Measurements from ENCODE around the gene ENDOU. TPM values are rescaled to one million over a fixed set of nuclear protein-coding genes. Genes with fewer than 3 reads are reported as not detected.

ENDOU gene
- total RNA-seq, 1 experiment from 2014 or later: 0.39 TPM

DNA sequence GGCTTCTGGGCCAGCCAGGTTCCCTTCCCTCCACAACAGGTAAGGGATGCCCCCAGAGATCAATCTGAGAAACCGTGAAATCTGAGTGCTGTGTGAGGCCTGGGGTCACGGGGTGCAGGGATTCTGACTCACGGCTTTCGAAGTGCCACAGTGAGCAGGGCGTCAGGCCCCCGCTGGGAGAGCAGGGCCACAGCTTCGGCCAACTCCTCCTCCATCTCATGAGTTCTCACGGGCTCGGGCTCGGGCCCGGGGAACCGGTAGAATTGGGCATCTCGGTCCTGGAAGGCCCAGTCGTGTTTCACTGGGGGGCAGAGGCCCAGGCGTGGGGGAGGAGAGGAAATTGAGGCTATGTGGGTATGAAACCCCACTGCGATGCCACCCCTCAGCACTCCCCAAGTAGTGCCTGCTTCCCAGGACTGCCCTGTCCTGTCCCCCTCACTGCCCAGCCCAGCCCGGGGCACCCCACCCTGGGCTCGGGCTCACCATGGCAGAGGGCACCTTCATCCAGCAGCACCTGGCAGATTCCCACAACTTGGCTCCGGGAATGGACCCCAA is 25.7 kb upstream of the ENDOU start:
- Histone ChIP-seq H3K9me2 (ENCODE audit: insufficient read depth) (no peaks in the 10 kb centered on the region), H2AFZ (no peak overlapping the region), H3K4me1 (replicated peaks; ENCODE audit: insufficient read depth) (peaks cover 60% of the 10 kb centered on the region), H3K27ac (no peak overlapping the region), H4K20me1 (ENCODE audit: insufficient read depth) (no peaks in the 10 kb centered on the region), H3K27me3 (ENCODE audit: insufficient read depth, low read depth) (no peaks in the 10 kb centered on the region), H3K9me3 (ENCODE audit: insufficient read depth, low read depth) (no peaks in the 10 kb centered on the region), H3K79me2 (ENCODE audit: low read depth) (0 out of 2 replicates have a peak, but pooled peaks cover 3% of the 10 kb centered on the region), H3K4me2 (peak overlapping the region; percentile 97; the same call in 1 of the 2 replicates), H3K36me3 (ENCODE audit: low read depth) (no peaks in the 10 kb centered on the region), H3F3A (ENCODE audit: insufficient read depth, low read depth) (peaks cover 53% of the 10 kb centered on the region), H3K4me3 (no peak overlapping the region)
- no TSS peak for BruUV-seq (replicated peaks)
- ChIA-PET CTCF (no interaction called here), POLR2A (ENCODE audit: unreplicated experiment) (no interaction called here)
- intact Hi-C loops (cut with micrococcal nuclease; ENCODE audit: unreplicated experiment): loop anchor here (5.0 kb wide), 1 partner anchor 1369 kb away; no protein-coding TSS in a partner anchor
- DNase-seq: no peak
- TF ChIP-seq, protein P1, sequence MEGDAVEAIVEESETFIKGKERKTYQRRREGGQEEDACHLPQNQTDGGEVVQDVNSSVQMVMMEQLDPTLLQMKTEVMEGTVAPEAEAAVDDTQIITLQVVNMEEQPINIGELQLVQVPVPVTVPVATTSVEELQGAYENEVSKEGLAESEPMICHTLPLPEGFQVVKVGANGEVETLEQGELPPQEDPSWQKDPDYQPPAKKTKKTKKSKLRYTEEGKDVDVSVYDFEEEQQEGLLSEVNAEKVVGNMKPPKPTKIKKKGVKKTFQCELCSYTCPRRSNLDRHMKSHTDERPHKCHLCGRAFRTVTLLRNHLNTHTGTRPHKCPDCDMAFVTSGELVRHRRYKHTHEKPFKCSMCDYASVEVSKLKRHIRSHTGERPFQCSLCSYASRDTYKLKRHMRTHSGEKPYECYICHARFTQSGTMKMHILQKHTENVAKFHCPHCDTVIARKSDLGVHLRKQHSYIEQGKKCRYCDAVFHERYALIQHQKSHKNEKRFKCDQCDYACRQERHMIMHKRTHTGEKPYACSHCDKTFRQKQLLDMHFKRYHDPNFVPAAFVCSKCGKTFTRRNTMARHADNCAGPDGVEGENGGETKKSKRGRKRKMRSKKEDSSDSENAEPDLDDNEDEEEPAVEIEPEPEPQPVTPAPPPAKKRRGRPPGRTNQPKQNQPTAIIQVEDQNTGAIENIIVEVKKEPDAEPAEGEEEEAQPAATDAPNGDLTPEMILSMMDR (conservative IDR thresholded peaks at IDR 0.05): no peak
- no peak for TF ChIP-seq EZH2 (IDR thresholded peaks at IDR 0.05; ENCODE audit: low read depth)

DNA sequence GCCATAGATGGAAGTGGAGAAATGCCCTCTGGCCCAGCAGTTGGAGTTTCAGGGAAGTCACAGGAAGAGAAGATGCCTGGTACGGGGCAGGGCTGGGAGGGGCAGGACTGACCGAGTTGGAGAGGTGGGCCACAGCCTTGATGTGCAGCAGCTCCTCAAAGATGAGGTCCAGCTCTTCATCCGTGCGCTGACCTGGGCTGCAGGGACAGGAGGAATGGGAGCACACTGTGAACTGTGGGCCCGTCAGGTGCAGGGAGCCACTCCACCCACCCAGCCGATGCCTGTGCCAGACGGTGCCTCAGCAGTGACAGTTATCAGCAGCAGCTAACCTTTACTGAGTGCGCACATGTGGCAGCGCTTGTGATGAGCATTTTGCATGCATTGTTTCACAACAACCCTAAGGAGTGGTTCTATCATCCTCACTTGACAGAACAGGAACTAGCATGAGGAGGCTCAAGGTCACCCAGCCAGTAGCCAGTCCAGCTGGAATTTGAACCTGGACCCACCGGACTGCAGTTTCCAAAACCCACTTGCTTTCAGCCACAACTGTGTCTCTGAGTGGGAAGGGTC is 25.0 kb upstream of the ENDOU start:
- no peak overlapping the region for H2AFZ ChIP-seq
- BruUV-seq (replicated peaks): no TSS peak
- POLR2A ChIA-PET (ENCODE audit: unreplicated experiment): no interaction called here

DNA sequence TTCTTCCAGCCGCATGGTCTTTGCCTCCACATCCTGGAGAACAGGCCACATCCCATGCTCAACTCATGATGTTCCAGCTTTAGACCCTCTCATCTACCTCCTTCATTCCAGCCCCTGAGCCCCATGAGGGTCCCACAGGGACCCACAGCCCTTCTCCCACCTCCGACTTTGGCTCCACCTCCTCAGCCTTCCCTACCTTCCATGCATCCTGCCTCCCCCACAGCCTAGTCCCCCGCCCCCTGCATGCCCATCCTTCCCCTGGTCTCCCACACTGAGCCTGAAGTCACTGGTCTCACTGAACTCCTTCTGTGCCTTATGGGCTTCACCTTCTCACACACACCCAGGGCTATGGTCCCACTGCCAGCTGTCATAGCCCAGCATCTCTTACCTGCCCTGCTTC is 23.6 kb upstream of the ENDOU start:
- no peak for DNase-seq
- H2AFZ ChIP-seq: no peak overlapping the region
- CTCF ChIA-PET: no interaction called here
- no peaks in the 10 kb centered on the region for H3K36me3 ChIP-seq (ENCODE audit: low read depth)
- peaks cover 39% of the 10 kb centered on the region for H3K4me1 ChIP-seq (replicated peaks; ENCODE audit: insufficient read depth)
- no peak overlapping the region for H3K4me3 ChIP-seq
- peaks cover 36% of the 10 kb centered on the region for H3F3A ChIP-seq (ENCODE audit: insufficient read depth, low read depth)
- intact Hi-C loops (cut with micrococcal nuclease; ENCODE audit: unreplicated experiment): no loop called here
- H3K9me3 ChIP-seq (ENCODE audit: insufficient read depth, low read depth): no peaks in the 10 kb centered on the region
- no peak overlapping the region for H3K27ac ChIP-seq
- BruUV-seq (replicated peaks): no TSS peak
- POLR2A ChIA-PET (ENCODE audit: unreplicated experiment): no interaction called here
- no peaks in the 10 kb centered on the region for H3K79me2 ChIP-seq (ENCODE audit: low read depth)
- H3K4me2 ChIP-seq: no peak overlapping the region
- TF ChIP-seq, protein P1 (conservative IDR thresholded peaks at IDR 0.05): no peak
- TF ChIP-seq EZH2 (IDR thresholded peaks at IDR 0.05; ENCODE audit: low read depth): no peak
- H4K20me1 ChIP-seq (ENCODE audit: insufficient read depth): no peaks in the 10 kb centered on the region
- H3K9me2 ChIP-seq (ENCODE audit: insufficient read depth): no peaks in the 10 kb centered on the region
- no peaks in the 10 kb centered on the region for H3K27me3 ChIP-seq (ENCODE audit: insufficient read depth, low read depth)

More for the DNA sequence above, 25.0 kb upstream of the ENDOU start:
- no peaks in the 10 kb centered on the region for H3K36me3 ChIP-seq (ENCODE audit: low read depth)
- TF ChIP-seq, protein P1 (conservative IDR thresholded peaks at IDR 0.05): no peak
- TF ChIP-seq EZH2 (IDR thresholded peaks at IDR 0.05; ENCODE audit: low read depth): no peak
- no peak overlapping the region for H3K4me2 ChIP-seq
- H4K20me1 ChIP-seq (ENCODE audit: insufficient read depth): no peaks in the 10 kb centered on the region
- DNase-seq: no peak
- H3K9me3 ChIP-seq (ENCODE audit: insufficient read depth, low read depth): no peaks in the 10 kb centered on the region
- no peaks in the 10 kb centered on the region for H3K27me3 ChIP-seq (ENCODE audit: insufficient read depth, low read depth)
- CTCF ChIA-PET: no interaction called here
- H3K9me2 ChIP-seq (ENCODE audit: insufficient read depth): no peaks in the 10 kb centered on the region
- peaks cover 50% of the 10 kb centered on the region for H3F3A ChIP-seq (ENCODE audit: insufficient read depth, low read depth)
- H3K4me3 ChIP-seq: no peak overlapping the region
- 0 out of 2 replicates have a peak, but pooled peaks cover under 1% of the 10 kb centered on the region for H3K79me2 ChIP-seq (ENCODE audit: low read depth)
- H3K27ac ChIP-seq: no peak overlapping the region
- peaks cover 53% of the 10 kb centered on the region for H3K4me1 ChIP-seq (replicated peaks; ENCODE audit: insufficient read depth)
- intact Hi-C loops (cut with micrococcal nuclease; ENCODE audit: unreplicated experiment): loop anchor here (5.0 kb wide), 1 partner anchor 1368 kb away; no protein-coding TSS in a partner anchor

Measured in PC-9 (cell line).